Measurements from ENCODE around the gene COX4I2. TPM values are rescaled to one million over a fixed set of nuclear protein-coding genes. Genes with fewer than 3 reads are reported as not detected.

Gene COX4I2
- total and polyA plus RNA-seq, 2 of the 8 experiments (the other 6 are each of a cell fraction or from before 2014, with no cell fraction given), result 0.26 TPM; not detected in 1

- H2AK5ac ChIP-seq (ENCODE audit: low read depth, low read length), result no peak overlapping the region
- no peak overlapping the region for H3K4me2 ChIP-seq (ENCODE audit: insufficient read depth in 1 of 2, low read depth in 2 of 2, low read length in 2 of 2)
- H2BK20ac ChIP-seq (ENCODE audit: low read length), result no peak overlapping the region
- H2BK5ac ChIP-seq (ENCODE audit: low read depth, low read length), result no peak overlapping the region
- H3K23me2 ChIP-seq (ENCODE audit: low read depth, low read length), result no peaks in the 10 kb centered on the region
- no peak overlapping the region for H4K5ac ChIP-seq (ENCODE audit: insufficient read length, low read depth, low read length)
- H4K20me1 ChIP-seq (replicated peaks in 1 of 2; ENCODE audit: control insufficient read depth in 1 of 2, insufficient read depth in 2 of 2, low read length in 2 of 2), result peaks cover 0 to 2% of the 10 kb centered on the region in 2 experiments
- H3K9me3 ChIP-seq (ENCODE audit: insufficient read depth in 2 of 2, low read depth in 1 of 2, low read length in 1 of 2), result no peaks in the 10 kb centered on the region
- H4K8ac ChIP-seq (ENCODE audit: extremely low read depth, insufficient read depth, low read length), result no peak overlapping the region
- H3K36me3 ChIP-seq (ENCODE audit: control insufficient read depth in 2 of 4, insufficient read depth in 4 of 4, low read length in 3 of 4), result no peaks in the 10 kb centered on the region
- TF ChIP-seq SP1 (IDR thresholded peaks at IDR 0.05; ENCODE audit: low read depth, low read length), result no peak
- TF ChIP-seq FOSL1 (IDR thresholded peaks at IDR 0.05; ENCODE audit: insufficient read depth, low read depth, low read length), result no peak
- TF ChIP-seq EZH2 (IDR thresholded peaks at IDR 0.05; ENCODE audit: low read depth, low read length, severe bottlenecking), result no peak
- peaks cover 0 to 2% (median 0%) of the 10 kb centered on the region in 4 experiments; a peak in 2 of 7 replicates for H3K4me1 ChIP-seq (replicated peaks in 1 of 4; ENCODE audit: control insufficient read depth in 3 of 4, insufficient read depth in 4 of 4, low read length in 3 of 4)
- no peak overlapping the region for H3K4ac ChIP-seq (replicated peaks; ENCODE audit: insufficient read length, low read depth, low read length)
- CTCF ChIA-PET (ENCODE audit: partially characterized antibody), result interaction anchor here (0.9 to 2.8 kb wide), 2 partner anchors 23 to 84 kb away, joined by 3 to 14 read pairs; partner anchors contain the start of gene BCL2L1
- FAIRE-seq, result no peak
- WGBS, 2 experiments (ENCODE audit: extremely low coverage in 1 of 2, insufficient coverage in 1 of 2, insufficient read length in 1 of 2, insufficient replicate concordance in 2 of 2, low coverage in 1 of 2, low lambda C conversion rate in 2 of 2, missing lambda C conversion rate in 1 of 2), result 83% methylated on average over 4 of the region's 4 CpGs; no CpG with 5 or more reads in 1 of the 2 experiments
- H3K27me3 ChIP-seq (replicated peaks in 1 of 4; ENCODE audit: control insufficient read depth in 3 of 4, extremely low read depth in 1 of 4, insufficient read depth in 3 of 4, low read length in 3 of 4), result no peaks in the 10 kb centered on the region
- no peak overlapping the region for H3K56ac ChIP-seq (replicated peaks; ENCODE audit: insufficient read length, low read depth, low read length)
- no peak overlapping the region for H3K9ac ChIP-seq (replicated peaks in 1 of 4; ENCODE audit: extremely low read depth in 1 of 4, low read depth in 3 of 4, low read length in 3 of 4)
- POLR2A ChIA-PET (ENCODE audit: partially characterized antibody), result interaction anchor here (0.6 to 1.1 kb wide), 3 partner anchors 15 to 56 kb away, joined by 3 read pairs; no protein-coding TSS in a partner anchor
- H3K14ac ChIP-seq (ENCODE audit: insufficient read length), result no peak overlapping the region
- no peak overlapping the region for H3K23ac ChIP-seq (ENCODE audit: insufficient read length)
- H2AFZ ChIP-seq (ENCODE audit: low read length), result no peak overlapping the region
- H3K18ac ChIP-seq (ENCODE audit: extremely low read depth, low read length), result no peak overlapping the region
- H2BK12ac ChIP-seq (ENCODE audit: low read depth, low read length), result no peak overlapping the region
- no peaks in the 10 kb centered on the region for H3K79me2 ChIP-seq (ENCODE audit: control insufficient read depth in 1 of 2, insufficient read depth in 2 of 2, low read length in 2 of 2)
- no peaks in the 10 kb centered on the region for H3K79me1 ChIP-seq (ENCODE audit: low read depth, low read length)
- no peak overlapping the region for H2BK15ac ChIP-seq (ENCODE audit: low read length)
- no peak overlapping the region for H2BK120ac ChIP-seq (replicated peaks; ENCODE audit: low read depth, low read length)
- H4K91ac ChIP-seq (replicated peaks; ENCODE audit: insufficient read length, low read length), result no peak overlapping the region
- H3K4me3 ChIP-seq (ENCODE audit: extremely low read depth in 1 of 4, insufficient read depth in 2 of 4, low read depth in 3 of 4, low read length in 4 of 4), result no peak overlapping the region
- DNase-seq (ENCODE audit: low read depth in 1 of 2, low spot score in 2 of 2), result no peak
- no peak overlapping the region for H3K27ac ChIP-seq (ENCODE audit: low read depth, low read length)
These were observed 605 bp downstream of the COX4I2 start for GRCh38 chr20:31638317-31638716.

Data from H1 (cell line).